GM12878 (cell line): ENCODE results near the gene DGKQ. TPM values are rescaled to one million over a fixed set of nuclear protein-coding genes. Genes with fewer than 3 reads are reported as not detected.

Source experiments
- ATAC-seq: fragments of 200-7000 bp; cut with Tn5 transposase; 3 replicates; pipeline ENCODE4 v1.9.1; 2020; ENCODE audit warnings: mild to moderate bottlenecking, moderate library complexity
- BruUV-seq: library from RNA; stranded (reverse); fragments of 400-500 nt; replicated peaks from 2 replicates; lab custom pipeline; 2021; lab: Mats Ljungman, UMichigan
- CTCF ChIA-PET: fragments of 300-600 bp; sonication (Branson Sonifier 250); formaldehyde crosslinking; extraction: SDS; loops from one replicate; lab custom pipeline; 2021; ENCODE audit warnings: inconsistent platforms; lab: Yijun Ruan, JAX
- POLR2A ChIA-PET: fragments of 350-600 bp; formaldehyde crosslinking; extraction: SDS; loops from one replicate; lab custom pipeline; 2021; ENCODE audit warnings: inconsistent platforms; lab: Charles Lee
- RAD21 ChIA-PET: fragments of 300-600 bp; sonication (Branson Sonifier 250); formaldehyde crosslinking; loops from one replicate; lab custom pipeline; 2023; ENCODE audit warnings: antibody characterized with exemption; ENCODE audit not compliant: unreplicated experiment; lab: Charles Lee
- SMC1A ChIA-PET: fragments of 300-600 bp; sonication (Branson Sonifier 250); formaldehyde crosslinking; loops from one replicate; lab custom pipeline; 2023; ENCODE audit not compliant: unreplicated experiment, uncharacterized antibody; lab: Charles Lee
- DNase-seq: peaks from one replicate; pipeline ENCODE4 v3.0.0-alpha.2; 2011; ENCODE audit warnings: low read depth, low spot score
- FAIRE-seq: peaks from 3 replicates; lab custom pipeline; 2011; peaks lifted over from hg19 to GRCh38; lab: Jason Lieb, UNC
- H2AFZ ChIP-seq: 2 replicates; pipeline ENCODE4 v1.6.0; 2011; ENCODE audit warnings: low read depth, low read length, control low read depth; ENCODE audit not compliant: control insufficient read depth
- H3K27ac ChIP-seq: 2 replicates; pipeline ENCODE4 v1.5.1; 2011; ENCODE audit warnings: control low read depth; ENCODE audit not compliant: control insufficient read depth, insufficient read depth
- H3K27me3 ChIP-seq, 2 experiments: replicated peaks in 1 of 2; 2 replicates each; pipeline versions ENCODE4 v1.6.0 to v1.6.1; 2011; ENCODE audit warnings: low read length in 1 of 2; ENCODE audit not compliant: control insufficient read depth in 2 of 2, insufficient read depth in 2 of 2
- H3K36me3 ChIP-seq, 2 experiments: 2 replicates each; pipeline ENCODE4 v1.5.1; 2011; ENCODE audit warnings: low read length in 1 of 2; ENCODE audit not compliant: control insufficient read depth in 2 of 2, insufficient read depth in 2 of 2
- H3K4me1 ChIP-seq: 2 replicates; pipeline ENCODE4 v1.6.1; 2011; ENCODE audit warnings: mild to moderate bottlenecking, low read length, moderate library complexity, mixed read lengths; ENCODE audit not compliant: control insufficient read depth, insufficient read depth
- H3K4me2 ChIP-seq: 2 replicates; pipeline ENCODE4 v1.6.0; 2011; ENCODE audit warnings: control low read depth; ENCODE audit not compliant: control insufficient read depth, insufficient read depth
- H3K4me3 ChIP-seq: fragments of 200-600 bp; sonication (generic); 2 replicates; pipeline ENCODE4 v1.5.1; 2016
- H3K79me2 ChIP-seq: 2 replicates; pipeline ENCODE4 v1.6.0; 2011; ENCODE audit warnings: low read length; ENCODE audit not compliant: control insufficient read depth, insufficient read depth
- H3K9ac ChIP-seq: 2 replicates; pipeline ENCODE4 v1.8.0; 2011; ENCODE audit warnings: low read length, control low read depth, mixed read lengths; ENCODE audit not compliant: control insufficient read depth, insufficient read depth
- H3K9me3 ChIP-seq: replicated peaks from 3 replicates; pipeline ENCODE4 v1.5.1; 2011; ENCODE audit warnings: mild to moderate bottlenecking, low read length; ENCODE audit not compliant: control insufficient read depth, insufficient read depth
- H4K20me1 ChIP-seq: 2 replicates; pipeline ENCODE4 v1.6.0; 2011; ENCODE audit not compliant: control insufficient read depth, insufficient read depth
- CBX3 ChIP-seq: fragments of 200-600 bp; sonication (generic); IDR thresholded peaks from 2 replicates; pipeline ENCODE4 v1.6.1; 2016; ENCODE audit warnings: low read depth, borderline replicate concordance
- EED ChIP-seq: sonication (generic); IDR thresholded peaks from 2 replicates; pipeline ENCODE4 v1.6.1; 2016; ENCODE audit warnings: antibody characterized with exemption, low read depth
- IRF4 ChIP-seq: IDR thresholded peaks from 2 replicates; pipeline ENCODE4 v1.6.1; 2011; ENCODE audit warnings: low read depth, low read length
- IRF5 ChIP-seq: fragments of 450-650 bp; IDR thresholded peaks from 2 replicates; pipeline ENCODE4 v1.6.1; 2017; ENCODE audit warnings: borderline replicate concordance
- KAT2A ChIP-seq: conservative IDR thresholded peaks from 2 replicates; pipeline ENCODE4 v1.6.1; 2011; ENCODE audit warnings: low read depth, low read length; ENCODE audit not compliant: control insufficient read depth
- MEF2B ChIP-seq: fragments of 450-650 bp; IDR thresholded peaks from 2 replicates; pipeline ENCODE4 v1.6.1; 2018; ENCODE audit warnings: mild to moderate bottlenecking, moderate library complexity; ENCODE audit not compliant: partially characterized antibody, poor library complexity, severe bottlenecking
- NBN ChIP-seq: fragments of 450-650 bp; IDR thresholded peaks from 2 replicates; pipeline ENCODE4 v1.6.1; 2016
- SKIL ChIP-seq: fragments of 450-650 bp; IDR thresholded peaks from 2 replicates; pipeline ENCODE4 v1.6.1; 2017; ENCODE audit warnings: mild to moderate bottlenecking, low read depth, inconsistent platforms; ENCODE audit not compliant: poor library complexity, severe bottlenecking
- USF2 ChIP-seq: IDR thresholded peaks from 2 replicates; pipeline ENCODE4 v1.6.1; 2011; ENCODE audit warnings: low read depth, low read length, improper control_type of control experiment, borderline replicate concordance
- WGBS: methylation state at CpG from one replicate; pipeline ENCODE4 v1.1.6; 2016; ENCODE audit warnings: low lambda C conversion rate; ENCODE audit not compliant: insufficient replicate concordance, insufficient coverage; ENCODE audit errors: missing lambda C conversion rate; 5-methylcytosine and 5-hydroxymethylcytosine counted together
- in situ Hi-C: fragments of 300-500 bp; cut with MboI; formaldehyde crosslinking; loops from 9 replicates; pipeline ENCODE4 v1.14.3; 2018; ENCODE audit warnings: mixed read lengths
- intact Hi-C: fragments of 100-400 bp; cut with micrococcal nuclease; formaldehyde crosslinking; loops from one replicate; pipeline ENCODE4 v1.14.2; 2022; ENCODE audit not compliant: unreplicated experiment
- polyA plus RNA-seq, 11 experiments: library from polyadenylated mRNA; depleted of rRNA in 4 of 11; unstranded in 6 of 11; stranded (reverse) in 5 of 11; fragments of >200 nt; fragmentation: Nextera tagmentation in 4 of 11; fragmentation: Illumina TruSeq in 1 of 11; extraction: Ambion mirVana in 4 of 11; extraction: Trizol in 1 of 11; gene quantifications; 1 replicate in 1 of 11; 2 replicates in 10 of 11; pipeline versions ENCODE4 v1.2.1 to v1.2.3, GENCODE V29; 2011 to 2016; ENCODE audit warnings: inconsistent platforms in 2 of 11, missing spikeins in 2 of 11, low read depth in 1 of 11
- total RNA-seq, 4 experiments: library from RNA; depleted of rRNA in 3 of 4; stranded (reverse); fragments of >200 nt in 3 of 4; fragmentation: Illumina TruSeq in 1 of 4; extraction: Trizol in 1 of 4; gene quantifications; 2 replicates each; pipeline versions ENCODE4 v1.2.1 to v1.2.3, GENCODE V29; 2013 to 2021

DGKQ gene
- total and polyA plus RNA-seq, 10 of the 15 experiments (the other 5 are each of a cell fraction or from before 2014, with no cell fraction given): 0.11 to 10.5 (median 1.4) TPM

- Histone ChIP-seq H2AFZ (no peak overlapping the region), H3K27ac (no peak overlapping the region), H4K20me1 (no peaks in the 10 kb centered on the region), H3K36me3 (no peaks in the 10 kb centered on the region), H3K9me3 (no peaks in the 10 kb centered on the region; the same call in 2 of the 3 replicates), H3K4me2 (no peak overlapping the region), H3K27me3 (no peaks in the 10 kb centered on the region), H3K4me1 (no peaks in the 10 kb centered on the region), H3K9ac (no peak overlapping the region), H3K4me3 (no peak overlapping the region), H3K79me2 (no peaks in the 10 kb centered on the region)
- in situ Hi-C loops: no loop called here
- ChIA-PET SMC1A (no interaction called here), RAD21 (no interaction called here), POLR2A (no interaction called here), CTCF (no interaction called here)
- no TSS peak for BruUV-seq
- WGBS: 77% methylated on average over 26 of the region's 26 CpGs
- DNase-seq: no peak
- ATAC-seq: no peak
- intact Hi-C loops: no loop called here
- FAIRE-seq: no peak
- no peak for TF ChIP-seq KAT2A
- no peak for TF ChIP-seq NBN
- TF ChIP-seq MEF2B: no peak
- no peak for TF ChIP-seq IRF4
Observed at GRCh38 chr4:990746-991367, 17.5 kb upstream of the DGKQ start.

- RAD21 ChIA-PET: no interaction called here
- CTCF ChIA-PET: no interaction called here
- DNase-seq: no peak
- no peak for ATAC-seq
- H3K4me3 ChIP-seq: no peak overlapping the region
- no peaks in the 10 kb centered on the region for H3K27me3 ChIP-seq
- no peak overlapping the region for H3K4me2 ChIP-seq
- SMC1A ChIA-PET: no interaction called here
- H3K27ac ChIP-seq: no peak overlapping the region
- no peaks in the 10 kb centered on the region for H4K20me1 ChIP-seq
- intact Hi-C loops (loop anchor here (10.0 kb wide), 1 partner anchor 95 kb away; no protein-coding TSS in a partner anchor), in situ Hi-C loops (no loop called here)
- H3K9ac ChIP-seq: no peak overlapping the region
- H3K9me3 ChIP-seq: no peaks in the 10 kb centered on the region; the same call in 2 of the 3 replicates
- POLR2A ChIA-PET: no interaction called here
- BruUV-seq: no TSS peak
- WGBS: 91% methylated on average over 48 of the region's 58 CpGs
- peaks cover 6% of the 10 kb centered on the region; the same call in 1 of the 2 replicates for H3K4me1 ChIP-seq
- H3K36me3 ChIP-seq: no peaks in the 10 kb centered on the region
- H3K79me2 ChIP-seq: no peaks in the 10 kb centered on the region
- no peak overlapping the region for H2AFZ ChIP-seq
- FAIRE-seq: no peak
- TF ChIP-seq CBX3: no peak
- no peak for TF ChIP-seq SKIL
- no peak for TF ChIP-seq EED
- TF ChIP-seq IRF5: no peak
- TF ChIP-seq USF2: no peak
Observed at GRCh38 chr4:989722-990471, 16.5 kb upstream of the DGKQ start.
